ENCODE results near the gene TMEM178A.

- TF ChIP-seq CTCF (IDR thresholded peaks at IDR 0.05; ENCODE audit: insufficient read depth, low read depth, low read length): no peak
- TF ChIP-seq EZH2 (IDR thresholded peaks at IDR 0.05; ENCODE audit: insufficient read depth, low read length): no peak
These were observed 20.7 kb downstream of the TMEM178A start for GRCh38 chr2:39686456-39686855.
